SH-SY5Y (cell line): ENCODE results near the gene HSD3B7.

ENCODE experiments used
- GATA2 ChIP-seq: IDR thresholded peaks from 2 replicates; pipeline ENCODE4 v1.6.1; 2011; ENCODE audit warnings: mild to moderate bottlenecking, low read depth, low read length
- GATA3 ChIP-seq: IDR thresholded peaks from 2 replicates; pipeline ENCODE4 v1.6.1; 2011; ENCODE audit warnings: low read depth, mild to moderate bottlenecking, low read length, moderate library complexity

- TF ChIP-seq GATA3 (no peak), GATA2 (peak; percentile 91)
Observed at GRCh38 chr16:30949650-30950515, 35.1 kb upstream of the HSD3B7 start.
